K562 (cell line): Measurements from ENCODE around the gene PLEKHM1. TPM values are rescaled to one million over a fixed set of nuclear protein-coding genes. Genes with fewer than 3 reads are reported as not detected.
"Not testable (repeated sequence)": the region's sequence is repeated elsewhere in the genome, so short reads cannot be mapped to it uniquely, and the experiment has no call there.

Experiments used
- ATAC-seq: fragments of 200-7000 bp; cut with Tn5 transposase; 3 replicates; pipeline ENCODE4 v1.9.1; 2020; ENCODE audit warnings: moderate library complexity
- BruUV-seq: library from RNA; stranded (reverse); fragments of 400-500 nt; replicated peaks from 2 replicates; lab custom pipeline; 2021; lab: Mats Ljungman, UMichigan
- CTCF ChIA-PET: fragments of 300-600 bp; formaldehyde crosslinking; extraction: SDS; loops from one replicate; lab custom pipeline; 2021; ENCODE audit warnings: low intra/inter-chr PET ratio; lab: Yijun Ruan, JAX
- POLR2A ChIA-PET: fragments of 300-600, 350-650 bp; sonication (Branson Sonifier 250); formaldehyde crosslinking; extraction: SDS; loops from one replicate; lab custom pipeline; 2021; ENCODE audit warnings: antibody characterized with exemption, inconsistent platforms; lab: Yijun Ruan, JAX
- DNase-seq, 4 experiments: peaks; one replicate each; pipeline versions ENCODE4 v3.0.0 to v3.0.0-alpha.2; 2011 to 2018; ENCODE audit warnings: low spot score in 3 of 4, mixed read lengths in 3 of 4; ENCODE audit errors: extremely low read depth in 1 of 4
- FAIRE-seq: peaks from 2 replicates; lab custom pipeline; 2011; peaks lifted over from hg19 to GRCh38; lab: Jason Lieb, UNC
- H2AFZ ChIP-seq: 2 replicates; pipeline ENCODE4 v1.6.0; 2011; ENCODE audit warnings: low read depth, low read length, control low read depth, inconsistent platforms
- H3K27ac ChIP-seq: fragments of 200-600 bp; 3 replicates; pipeline ENCODE4 v1.8.0; 2011; ENCODE audit warnings: low read depth, mild to moderate bottlenecking, control low read depth, inconsistent platforms, low read length, moderate library complexity, mixed read lengths; ENCODE audit errors: extremely low read depth
- H3K27me3 ChIP-seq, 2 experiments: fragments of 300-600 bp in 1 of 2; 2 replicates in 1 of 2; 3 replicates in 1 of 2; pipeline versions ENCODE4 v1.6.0 to v1.8.0; 2011; ENCODE audit warnings: inconsistent platforms in 2 of 2, low read length in 2 of 2, mild to moderate bottlenecking in 1 of 2, mixed read lengths in 1 of 2, moderate library complexity in 1 of 2; ENCODE audit not compliant: control insufficient read depth in 2 of 2, insufficient read depth in 2 of 2
- H3K36me3 ChIP-seq: fragments of 300-600 bp; 3 replicates; pipeline ENCODE4 v1.8.0; 2011; ENCODE audit warnings: mild to moderate bottlenecking, low read length, inconsistent platforms; ENCODE audit not compliant: control insufficient read depth, insufficient read depth
- H3K4me1 ChIP-seq, 2 experiments: fragments of 200-600 bp in 1 of 2; replicated peaks in 1 of 2; 2 replicates in 1 of 2; 3 replicates in 1 of 2; pipeline versions ENCODE4 v1.5.1 to v1.8.0; 2011; ENCODE audit warnings: inconsistent platforms in 2 of 2, low read length in 2 of 2, mild to moderate bottlenecking in 1 of 2, mixed read lengths in 1 of 2, moderate library complexity in 1 of 2; ENCODE audit not compliant: control insufficient read depth in 2 of 2, insufficient read depth in 2 of 2
- H3K4me2 ChIP-seq: 2 replicates; pipeline ENCODE4 v1.6.1; 2011; ENCODE audit warnings: low read length, control low read depth, inconsistent platforms, mixed read lengths; ENCODE audit not compliant: insufficient read depth
- H3K4me3 ChIP-seq: fragments of 200-600 bp; sonication (generic), shearing (Covaris generic); 2 replicates; pipeline ENCODE4 v1.5.1; 2016; ENCODE audit warnings: control low read depth, inconsistent platforms
- H3K79me2 ChIP-seq: fragments of 200-600 bp; 3 replicates; pipeline ENCODE4 v1.8.0; 2011; ENCODE audit warnings: low read length, inconsistent platforms; ENCODE audit not compliant: control insufficient read depth, insufficient read depth
- H3K9ac ChIP-seq, 2 experiments: 2 replicates each; pipeline versions ENCODE4 v1.6.0 to v1.6.1; 2011; ENCODE audit warnings: low read depth in 2 of 2, low read length in 2 of 2, control low read depth in 1 of 2, inconsistent platforms in 1 of 2, mild to moderate bottlenecking in 1 of 2, mixed read lengths in 1 of 2; ENCODE audit not compliant: insufficient read depth in 1 of 2
- H3K9me1 ChIP-seq: one replicate; pipeline ENCODE4 v1.6.0; 2011; ENCODE audit warnings: inconsistent platforms, mild to moderate bottlenecking, low read length, moderate library complexity; ENCODE audit not compliant: control insufficient read depth, insufficient read depth
- H3K9me3 ChIP-seq: replicated peaks from 2 replicates; pipeline ENCODE4 v1.5.1; 2011; ENCODE audit warnings: low read depth, low read length, inconsistent platforms; ENCODE audit not compliant: control insufficient read depth, insufficient read depth
- H4K20me1 ChIP-seq: replicated peaks from 2 replicates; pipeline ENCODE4 v1.6.1; 2011; ENCODE audit warnings: low read length, inconsistent platforms, mixed read lengths; ENCODE audit not compliant: control insufficient read depth, insufficient read depth
- AFF1 ChIP-seq, 2 experiments: fragments of 450-650 bp; IDR thresholded peaks; 2 replicates each; pipeline ENCODE4 v1.6.1; 2018; ENCODE audit warnings: mild to moderate bottlenecking in 2 of 2, low read depth in 1 of 2; ENCODE audit not compliant: partially characterized antibody in 2 of 2
- ARID1B ChIP-seq: fragments of 450-650 bp; IDR thresholded peaks from 2 replicates; pipeline ENCODE4 v1.6.1; 2016; ENCODE audit warnings: antibody characterized with exemption, mild to moderate bottlenecking, inconsistent platforms
- ATF3 ChIP-seq, 2 experiments: fragments of 450-650 bp in 1 of 2; sonication (generic) in 1 of 2; formaldehyde crosslinking in 1 of 2; IDR thresholded peaks in 1 of 2; conservative IDR thresholded peaks in 1 of 2; 2 replicates each; pipeline versions ENCODE4 v1.6.1 to v1.8.1; 2016 to 2023; ENCODE audit warnings: mild to moderate bottlenecking in 2 of 2, moderate library complexity in 2 of 2, inconsistent platforms in 1 of 2, missing genetic modification reagents in 1 of 2
- BHLHE40 ChIP-seq: IDR thresholded peaks from 2 replicates; pipeline ENCODE4 v1.6.1; 2011; ENCODE audit warnings: low read length, improper control_type of control experiment
- C11orf30 ChIP-seq: fragments of 450-650 bp; IDR thresholded peaks from 2 replicates; pipeline ENCODE4 v1.6.1; 2016; ENCODE audit warnings: low read depth, mild to moderate bottlenecking
- CBFA2T2 ChIP-seq: fragments of 450-650 bp; conservative IDR thresholded peaks from 2 replicates; pipeline ENCODE4 v1.6.1; 2017; ENCODE audit warnings: mild to moderate bottlenecking
- CBFA2T3 ChIP-seq: fragments of 450-650 bp; IDR thresholded peaks from 2 replicates; pipeline ENCODE4 v1.6.1; 2017
- CXXC5 ChIP-seq: fragments of 250-450 bp; sonication (Bioruptor Pico); IDR thresholded peaks from 2 replicates; pipeline ENCODE4 v1.8.0; 2022; ENCODE audit warnings: inconsistent platforms, mild to moderate bottlenecking, moderate library complexity
- DPF2 ChIP-seq: fragments of 450-650 bp; IDR thresholded peaks from 2 replicates; pipeline ENCODE4 v1.6.1; 2016
- EGR1 ChIP-seq: fragments of 450-650 bp; conservative IDR thresholded peaks from 2 replicates; pipeline ENCODE4 v1.6.1; 2017; ENCODE audit warnings: mild to moderate bottlenecking
- FOSL1 ChIP-seq: fragments of 200-800 bp; sonication (Bioruptor generic); conservative IDR thresholded peaks from 2 replicates; pipeline ENCODE4 v1.6.1; 2016; ENCODE audit warnings: missing genetic modification characterization, missing compliant biosample characterization
- JUND ChIP-seq, 2 experiments: IDR thresholded peaks; 2 replicates in 1 of 2; 3 replicates in 1 of 2; pipeline ENCODE4 v1.6.1; 2011; ENCODE audit warnings: borderline replicate concordance in 2 of 2, low read depth in 2 of 2, low read length in 2 of 2, improper control_type of control experiment in 1 of 2, missing biosample characterization in 1 of 2, missing genetic modification characterization in 1 of 2, missing genetic modification reagents in 1 of 2
- KDM1A ChIP-seq, 2 experiments: fragments of 450-650 bp; IDR thresholded peaks; 2 replicates each; pipeline ENCODE4 v1.6.1; 2016; ENCODE audit warnings: mild to moderate bottlenecking in 2 of 2
- MAFG ChIP-seq: fragments of 450-650 bp; conservative IDR thresholded peaks from 2 replicates; pipeline ENCODE4 v1.6.1; 2016; ENCODE audit warnings: missing genetic modification characterization, missing compliant biosample characterization
- NFE2 ChIP-seq: IDR thresholded peaks from 2 replicates; pipeline ENCODE4 v1.6.1; 2014; ENCODE audit warnings: antibody characterized with exemption, low read depth
- NRF1 ChIP-seq, 2 experiments: fragments of 450-650 bp; IDR thresholded peaks in 1 of 2; conservative IDR thresholded peaks in 1 of 2; 2 replicates each; pipeline ENCODE4 v1.6.1; 2014; ENCODE audit warnings: mild to moderate bottlenecking in 2 of 2
- SMARCA4 ChIP-seq: fragments of 450-650 bp; IDR thresholded peaks from 2 replicates; pipeline ENCODE4 v1.6.1; 2016
- SMARCE1 ChIP-seq: fragments of 450-650 bp; IDR thresholded peaks from 2 replicates; pipeline ENCODE4 v1.7.1; 2016; ENCODE audit warnings: mild to moderate bottlenecking
- TCF3 ChIP-seq: sonication (generic); formaldehyde crosslinking; IDR thresholded peaks from 2 replicates; pipeline ENCODE4 v1.4.0; 2020; ENCODE audit warnings: mild to moderate bottlenecking, missing genetic modification reagents
- WGBS: fragments of 100-300 bp; shearing (Covaris generic); methylation state at CpG from one replicate; pipeline ENCODE4 v1.1.6; 2016; ENCODE audit warnings: low coverage, mixed read lengths; ENCODE audit not compliant: insufficient coverage; ENCODE audit errors: missing lambda C conversion rate; 5-methylcytosine and 5-hydroxymethylcytosine counted together
- in situ Hi-C: fragments of 300-500 bp; cut with MboI; formaldehyde crosslinking; loops from 4 replicates; pipeline ENCODE4 v1.15.0; 2018; ENCODE audit warnings: inconsistent platforms, mixed read lengths
- intact Hi-C: fragments of 100-400 bp; cut with micrococcal nuclease; formaldehyde crosslinking; loops from 2 replicates; pipeline ENCODE4 v1.14.2; 2022
- polyA plus RNA-seq, 8 experiments: library from polyadenylated mRNA; depleted of rRNA in 4 of 8; stranded (reverse) in 5 of 8; unstranded in 3 of 8; fragments of >200 nt; fragmentation: Nextera tagmentation in 2 of 8; fragmentation: Illumina TruSeq in 1 of 8; extraction: Ambion mirVana in 2 of 8; extraction: Trizol in 1 of 8; gene quantifications; 2 replicates each; pipeline versions ENCODE4 v1.2.1 to v1.2.3, GENCODE V29; 2011 to 2014; ENCODE audit warnings: inconsistent platforms in 1 of 8, missing spikeins in 1 of 8
- total RNA-seq, 7 experiments: library from RNA; depleted of rRNA in 6 of 7; stranded (reverse); fragments of >200 nt in 6 of 7; fragmentation: Illumina TruSeq in 2 of 7; extraction: Trizol in 2 of 7; gene quantifications; 2 replicates each; pipeline versions ENCODE4 v1.2.1 to v1.2.3, GENCODE V29; 2011 to 2021; ENCODE audit warnings: low replicate concordance in 1 of 7

The PLEKHM1 gene
- total and polyA plus RNA-seq, 9 of the 15 experiments (the other 6 are each of a cell fraction or from before 2014, with no cell fraction given): 0.13 to 23.3 (median 5.7) TPM

- H3K27ac ChIP-seq; CTCF ChIA-PET; H3K4me2 ChIP-seq; H3K9me3 ChIP-seq; H3K27me3 ChIP-seq; H4K20me1 ChIP-seq; FAIRE-seq; H3K4me3 ChIP-seq; H2AFZ ChIP-seq; H3K4me1 ChIP-seq; in situ Hi-C loops; H3K79me2 ChIP-seq; H3K9me1 ChIP-seq; H3K36me3 ChIP-seq; POLR2A ChIA-PET; BruUV-seq; intact Hi-C loops; H3K9ac ChIP-seq; TF ChIP-seq ATF3 (CRISPR knock-in tag; conservative IDR thresholded peaks at IDR 0.05); JUND (tag; IDR thresholded peaks at IDR 0.05; ENCODE audit: borderline replicate concordance, low read depth, low read length): not testable (repeated sequence)
- WGBS: 8% methylated on average over 7 of the region's 8 CpGs
- DNase-seq: peak in 1 of 4 experiments; percentile 59
- TF ChIP-seq MAFG (tag) (0 out of 2 replicates have a peak, but pooled peaks have one; percentile 20), TCF3 (peak; percentile 27; the same call in 1 of the 2 replicates), KDM1A (IDR thresholded peaks at IDR 0.05) (peak in 1 of 2 experiments; percentile 30; a peak in 1 of 4 replicates), NRF1 (conservative IDR thresholded peaks at IDR 0.05 in 1 of 2, IDR thresholded peaks at IDR 0.05 in 1 of 2) (0 out of 4 replicates have a peak, but pooled peaks have one; percentile 11 to 30), DPF2 (peak; percentile 60; the same call in 1 of the 2 replicates), ATF3 (IDR thresholded peaks at IDR 0.05) (0 out of 2 replicates have a peak, but pooled peaks have one; percentile 34), SMARCA4 (peak; percentile 72), NFE2 (0 out of 2 replicates have a peak, but pooled peaks have one; percentile 11), AFF1 (IDR thresholded peaks at IDR 0.05; ENCODE audit: low read depth in 1 of 2, partially characterized antibody in 2 of 2) (peak in 1 of 2 experiments; percentile 20), FOSL1 (tag) (peak; percentile 61), JUND (IDR thresholded peaks at IDR 0.05; ENCODE audit: borderline replicate concordance, low read depth, low read length) (peak; percentile 41; the same call in 1 of the 2 replicates), CBFA2T3 (peak; percentile 52), SMARCE1 (peak; percentile 43; the same call in 1 of the 2 replicates), EGR1 (peak; percentile 47), CBFA2T2 (peak; percentile 33; the same call in 1 of the 2 replicates), C11orf30 (peak; percentile 22; the same call in 1 of the 2 replicates), ARID1B (peak; percentile 69), BHLHE40 (peak; percentile 38; the same call in 1 of the 2 replicates), CXXC5 (CRISPR knock-in tag) (peak; percentile 20; the same call in 1 of the 2 replicates)
- peak; percentile 58 for ATAC-seq
These were observed 6.9 kb upstream of the PLEKHM1 start for GRCh38 chr17:45497449-45497848.
